Measurements from ENCODE around the gene CRYAB.

The CRYAB gene

GRCh38 chr11:111951565-111951964 lies 40.0 kb upstream of the CRYAB start:
- no peak overlapping the region for H4K91ac ChIP-seq (ENCODE audit: low read depth, low read length)
- H3K14ac ChIP-seq (ENCODE audit: low read length) = no peak overlapping the region
- no peak overlapping the region for H3K27ac ChIP-seq (ENCODE audit: low read depth, low read length)
- H3K9ac ChIP-seq (ENCODE audit: low read length) = no peak overlapping the region
- H3K4me1 ChIP-seq (ENCODE audit: control insufficient read depth in 1 of 2, insufficient read depth in 2 of 2, low read length in 2 of 2) = no peaks in the 10 kb centered on the region
- DNase-seq = no peak
- no peak overlapping the region for H2AFZ ChIP-seq (ENCODE audit: insufficient read depth, low read length, poor library complexity)
- no peak overlapping the region for H2BK12ac ChIP-seq (ENCODE audit: low read length)
- no peak overlapping the region for H2BK5ac ChIP-seq (ENCODE audit: low read depth, low read length, poor library complexity)
- H4K12ac ChIP-seq (ENCODE audit: low read depth, low read length) = no peak overlapping the region
- H4K8ac ChIP-seq (ENCODE audit: low read depth, low read length) = no peak overlapping the region
- H3K4ac ChIP-seq (ENCODE audit: low read depth, low read length) = no peak overlapping the region
- H2AK5ac ChIP-seq (ENCODE audit: low read length) = no peak overlapping the region
- H3K27me3 ChIP-seq (ENCODE audit: insufficient read depth, low read length) = no peaks in the 10 kb centered on the region
- H3K36me3 ChIP-seq (ENCODE audit: control insufficient read depth in 1 of 2, insufficient read depth in 2 of 2, low read length in 2 of 2) = no peaks in the 10 kb centered on the region
- no peak overlapping the region for H3K4me3 ChIP-seq (ENCODE audit: low read depth, low read length)
- no peaks in the 10 kb centered on the region for H3K9me3 ChIP-seq (ENCODE audit: insufficient read depth, low read depth, low read length)
- H3K79me1 ChIP-seq (ENCODE audit: low read length) = no peaks in the 10 kb centered on the region
- H3K79me2 ChIP-seq (ENCODE audit: control insufficient read depth, insufficient read depth, low read length, poor library complexity) = no peaks in the 10 kb centered on the region
- no peak overlapping the region for H3K4me2 ChIP-seq (ENCODE audit: low read length)
- no peak overlapping the region for H3K23ac ChIP-seq (ENCODE audit: low read length)
- H3K18ac ChIP-seq (ENCODE audit: low read length) = no peak overlapping the region
- no CpG with 5 or more reads among the region's 3 CpGs for WGBS (ENCODE audit: extremely low coverage, insufficient coverage, insufficient read length)
- no peak overlapping the region for H2BK120ac ChIP-seq (ENCODE audit: insufficient read depth, low read length, poor library complexity)

- Histone ChIP-seq H3K4me2 (ENCODE audit: low read length) (no peak overlapping the region), H3K27me3 (ENCODE audit: insufficient read depth, low read length) (no peaks in the 10 kb centered on the region), H4K91ac (ENCODE audit: low read depth, low read length) (no peak overlapping the region), H3K9me3 (ENCODE audit: insufficient read depth, low read depth, low read length) (no peaks in the 10 kb centered on the region), H2AK5ac (ENCODE audit: low read length) (no peak overlapping the region), H4K12ac (ENCODE audit: low read depth, low read length) (no peak overlapping the region), H2AFZ (ENCODE audit: insufficient read depth, low read length, poor library complexity) (no peak overlapping the region), H3K14ac (ENCODE audit: low read length) (no peak overlapping the region), H3K9ac (ENCODE audit: low read length) (no peak overlapping the region), H3K27ac (ENCODE audit: low read depth, low read length) (no peak overlapping the region), H2BK5ac (ENCODE audit: low read depth, low read length, poor library complexity) (no peak overlapping the region), H3K36me3 (ENCODE audit: control insufficient read depth in 1 of 2, insufficient read depth in 2 of 2, low read length in 2 of 2) (no peaks in the 10 kb centered on the region), H3K23ac (ENCODE audit: low read length) (no peak overlapping the region), H3K18ac (ENCODE audit: low read length) (no peak overlapping the region), H2BK120ac (ENCODE audit: insufficient read depth, low read length, poor library complexity) (no peak overlapping the region), H3K4me1 (ENCODE audit: control insufficient read depth in 1 of 2, insufficient read depth in 2 of 2, low read length in 2 of 2) (no peaks in the 10 kb centered on the region), H3K4ac (ENCODE audit: low read depth, low read length) (no peak overlapping the region), H4K8ac (ENCODE audit: low read depth, low read length) (no peak overlapping the region), H2BK12ac (ENCODE audit: low read length) (no peak overlapping the region), H3K79me2 (ENCODE audit: control insufficient read depth, insufficient read depth, low read length, poor library complexity) (no peaks in the 10 kb centered on the region), H3K4me3 (ENCODE audit: low read depth, low read length) (no peak overlapping the region), H3K79me1 (ENCODE audit: low read length) (no peaks in the 10 kb centered on the region)
- DNase-seq = no peak
- WGBS (ENCODE audit: extremely low coverage, insufficient coverage, insufficient read length) = no CpG with 5 or more reads among the region's 7 CpGs
These were observed 38.2 kb upstream of the CRYAB start for GRCh38 chr11:111949519-111950426.

GRCh38 chr11:111947143-111947542 lies 35.6 kb upstream of the CRYAB start:
- H3K79me2 ChIP-seq (ENCODE audit: control insufficient read depth, insufficient read depth, low read length, poor library complexity) = no peaks in the 10 kb centered on the region
- H3K4ac ChIP-seq (ENCODE audit: low read depth, low read length) = no peak overlapping the region
- no peak for DNase-seq
- no peak overlapping the region for H2AK5ac ChIP-seq (ENCODE audit: low read length)
- H2AFZ ChIP-seq (ENCODE audit: insufficient read depth, low read length, poor library complexity) = no peak overlapping the region
- no peak overlapping the region for H4K91ac ChIP-seq (ENCODE audit: low read depth, low read length)
- H3K18ac ChIP-seq (ENCODE audit: low read length) = no peak overlapping the region
- H4K8ac ChIP-seq (ENCODE audit: low read depth, low read length) = no peak overlapping the region
- no peak overlapping the region for H4K12ac ChIP-seq (ENCODE audit: low read depth, low read length)
- H3K27ac ChIP-seq (ENCODE audit: low read depth, low read length) = no peak overlapping the region
- H3K4me1 ChIP-seq (ENCODE audit: control insufficient read depth in 1 of 2, insufficient read depth in 2 of 2, low read length in 2 of 2) = no peaks in the 10 kb centered on the region
- H3K27me3 ChIP-seq (ENCODE audit: insufficient read depth, low read length) = no peaks in the 10 kb centered on the region
- no peak overlapping the region for H2BK120ac ChIP-seq (ENCODE audit: insufficient read depth, low read length, poor library complexity)
- H3K36me3 ChIP-seq (ENCODE audit: control insufficient read depth in 1 of 2, insufficient read depth in 2 of 2, low read length in 2 of 2) = no peaks in the 10 kb centered on the region
- H2BK5ac ChIP-seq (ENCODE audit: low read depth, low read length, poor library complexity) = no peak overlapping the region
- H2BK12ac ChIP-seq (ENCODE audit: low read length) = no peak overlapping the region
- no peak overlapping the region for H3K14ac ChIP-seq (ENCODE audit: low read length)
- no peak overlapping the region for H3K23ac ChIP-seq (ENCODE audit: low read length)
- no peak overlapping the region for H3K4me3 ChIP-seq (ENCODE audit: low read depth, low read length)
- no peak overlapping the region for H3K4me2 ChIP-seq (ENCODE audit: low read length)
- H3K9ac ChIP-seq (ENCODE audit: low read length) = no peak overlapping the region
- H3K9me3 ChIP-seq (ENCODE audit: insufficient read depth, low read depth, low read length) = no peaks in the 10 kb centered on the region
- H3K79me1 ChIP-seq (ENCODE audit: low read length) = no peaks in the 10 kb centered on the region

- no peak overlapping the region for H2BK5ac ChIP-seq (ENCODE audit: low read depth, low read length, poor library complexity)
- no peaks in the 10 kb centered on the region for H3K9me3 ChIP-seq (ENCODE audit: insufficient read depth, low read depth, low read length)
- H2BK120ac ChIP-seq (ENCODE audit: insufficient read depth, low read length, poor library complexity) = no peak overlapping the region
- no peaks in the 10 kb centered on the region for H3K79me1 ChIP-seq (ENCODE audit: low read length)
- no peak overlapping the region for H3K23ac ChIP-seq (ENCODE audit: low read length)
- no peaks in the 10 kb centered on the region for H3K27me3 ChIP-seq (ENCODE audit: insufficient read depth, low read length)
- no peaks in the 10 kb centered on the region for H3K36me3 ChIP-seq (ENCODE audit: control insufficient read depth in 1 of 2, insufficient read depth in 2 of 2, low read length in 2 of 2)
- no peak overlapping the region for H3K4me2 ChIP-seq (ENCODE audit: low read length)
- no peaks in the 10 kb centered on the region for H3K4me1 ChIP-seq (ENCODE audit: control insufficient read depth in 1 of 2, insufficient read depth in 2 of 2, low read length in 2 of 2)
- H3K4me3 ChIP-seq (ENCODE audit: low read depth, low read length) = no peak overlapping the region
- no peak for DNase-seq
- H2AK5ac ChIP-seq (ENCODE audit: low read length) = no peak overlapping the region
- WGBS (ENCODE audit: extremely low coverage, insufficient coverage, insufficient read length) = no CpG with 5 or more reads among the region's 3 CpGs
- H4K8ac ChIP-seq (ENCODE audit: low read depth, low read length) = no peak overlapping the region
- H2AFZ ChIP-seq (ENCODE audit: insufficient read depth, low read length, poor library complexity) = no peak overlapping the region
- no peaks in the 10 kb centered on the region for H3K79me2 ChIP-seq (ENCODE audit: control insufficient read depth, insufficient read depth, low read length, poor library complexity)
- H3K27ac ChIP-seq (ENCODE audit: low read depth, low read length) = no peak overlapping the region
- H2BK12ac ChIP-seq (ENCODE audit: low read length) = no peak overlapping the region
- H3K18ac ChIP-seq (ENCODE audit: low read length) = no peak overlapping the region
- H3K9ac ChIP-seq (ENCODE audit: low read length) = no peak overlapping the region
- no peak overlapping the region for H3K14ac ChIP-seq (ENCODE audit: low read length)
- no peak overlapping the region for H4K12ac ChIP-seq (ENCODE audit: low read depth, low read length)
- no peak overlapping the region for H4K91ac ChIP-seq (ENCODE audit: low read depth, low read length)
- H3K4ac ChIP-seq (ENCODE audit: low read depth, low read length) = no peak overlapping the region
These were observed 34.9 kb upstream of the CRYAB start for GRCh38 chr11:111946499-111946898.

Measured in trophoblast cell (in vitro differentiated cells and primary cell).